Stimulated activated CD4-positive, alpha-beta T cell treated with anti-CD3 and anti-CD28 coated beads, Interleukin-4, amount 100 ng/mL, for 24 hours (primary cell): Measurements from ENCODE around the gene DDIAS.

Experiments used
- DNase-seq: peaks from one replicate; pipeline ENCODE4 v3.0.0-alpha.2; 2020

The DDIAS gene

GRCh38 chr11:82971519-82971946 lies 70.0 kb downstream of the DDIAS start:
- peak; percentile 30 for DNase-seq

DNA sequence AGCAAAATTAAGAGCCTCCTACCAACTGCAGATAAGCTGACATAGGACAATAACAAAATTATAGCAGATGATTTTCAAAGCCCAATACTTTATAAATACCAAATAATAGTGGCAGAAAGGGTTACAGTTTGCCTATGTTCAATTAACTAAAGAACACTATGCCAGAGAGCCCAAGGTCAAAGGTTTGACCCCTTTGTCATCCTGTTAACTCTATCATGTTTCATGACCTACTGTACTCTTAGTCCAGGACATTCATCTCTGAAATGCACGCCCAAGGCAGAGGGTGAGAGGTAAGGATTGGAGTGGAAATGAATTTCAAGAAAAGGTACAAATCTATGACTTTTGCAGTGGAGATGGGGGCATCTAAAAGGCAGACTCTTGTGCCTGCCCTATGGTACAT lies 70.6 kb downstream of the DDIAS start:
- DNase-seq = no peak

DNA sequence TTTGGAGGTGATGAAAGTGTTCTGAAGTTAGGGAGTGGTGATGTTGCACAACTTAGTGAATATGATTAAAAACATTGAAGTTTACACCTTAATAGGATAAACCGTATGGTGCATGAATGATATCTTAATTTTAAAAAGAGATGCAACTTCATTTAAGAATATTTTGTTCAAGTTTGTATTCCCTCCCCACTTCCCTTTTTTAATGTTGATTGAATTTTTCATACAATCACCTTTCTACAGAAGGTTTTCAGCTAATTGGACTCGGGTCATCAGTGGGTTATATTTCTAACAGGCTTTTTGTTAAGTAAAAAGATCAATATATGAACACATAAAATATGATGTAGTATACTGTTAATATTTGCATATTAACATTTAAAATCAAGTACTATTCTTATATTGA lies 72.6 kb downstream of the DDIAS start:
- no peak for DNase-seq

DNA sequence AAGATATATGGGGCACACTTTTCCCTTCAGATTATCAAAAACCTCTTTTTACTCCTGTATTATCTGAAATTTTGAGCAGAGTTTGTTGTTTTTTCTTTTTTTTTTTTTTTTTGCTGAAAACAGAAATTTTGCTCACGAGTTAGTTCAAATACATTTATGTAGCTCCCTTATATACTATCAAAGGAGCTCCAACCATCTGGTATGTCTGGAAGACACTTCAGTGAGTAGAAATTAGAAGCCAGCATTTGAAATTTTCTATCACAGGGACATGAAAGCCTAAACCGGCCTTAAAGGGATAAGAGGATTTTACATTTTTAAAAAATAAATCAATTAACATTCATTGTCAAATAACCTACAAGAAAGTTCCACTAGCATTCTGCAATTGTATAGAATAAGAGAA lies 73.3 kb downstream of the DDIAS start:
- no peak for DNase-seq

- no peak for DNase-seq
Measured at GRCh38 chr11:82975882-82976281, 74.3 kb downstream of the DDIAS start.

- no peak for DNase-seq
Measured at GRCh38 chr11:82976786-82977185, 75.2 kb downstream of the DDIAS start.

DNA sequence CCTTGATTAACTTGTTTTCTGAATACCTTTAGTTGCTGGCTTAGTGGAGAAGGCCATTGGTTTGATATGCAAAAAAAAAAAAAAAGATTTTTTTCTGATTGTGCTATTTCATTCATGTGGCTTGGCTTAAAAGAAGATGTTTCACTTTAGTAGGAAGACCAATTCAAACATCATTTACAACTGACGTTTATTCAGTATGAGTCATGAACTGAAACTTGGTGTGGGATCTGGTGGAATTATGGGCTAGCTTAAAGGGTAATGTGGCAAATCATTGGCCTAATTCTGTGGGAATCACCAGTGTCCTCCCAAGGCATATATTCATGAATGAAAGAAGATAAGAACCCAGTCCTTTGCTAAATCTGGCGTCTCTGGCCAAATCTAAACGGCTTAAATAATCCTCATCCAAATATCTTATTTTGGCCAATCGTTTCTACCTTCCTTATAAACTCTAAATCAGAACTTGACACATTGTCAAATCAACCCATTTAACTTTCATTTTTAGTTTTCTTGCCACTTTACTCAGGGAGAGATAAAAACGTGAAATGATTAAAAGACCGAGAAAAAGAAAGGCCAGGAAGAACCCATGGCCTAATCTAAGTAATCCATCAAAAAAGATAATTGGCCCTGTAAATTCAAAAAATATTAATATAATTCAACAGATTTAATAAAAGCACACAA lies 77.0 kb downstream of the DDIAS start:
- peak; percentile 30 for DNase-seq

GRCh38 chr11:82979824-82980223 lies 78.3 kb downstream of the DDIAS start:
- no peak for DNase-seq

DNA sequence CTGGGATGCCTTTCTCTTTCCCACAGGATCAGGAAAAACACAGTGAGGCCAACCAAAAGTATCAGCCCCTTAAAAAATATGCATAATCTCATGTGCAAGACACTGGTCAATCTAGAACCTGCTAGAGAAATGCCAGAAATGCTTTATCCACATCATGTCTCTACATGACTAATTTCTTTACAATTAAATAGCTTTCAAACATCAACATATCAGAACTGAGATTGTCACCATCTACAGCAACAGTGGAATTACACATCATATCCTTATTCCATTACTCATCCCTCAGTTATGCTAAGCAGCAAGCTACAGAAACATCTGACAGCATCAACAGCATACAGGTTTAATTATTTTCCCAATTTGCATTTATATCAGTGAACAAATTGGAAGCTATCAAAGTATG lies 78.8 kb downstream of the DDIAS start:
- DNase-seq = no peak

- DNase-seq = no peak
Measured at GRCh38 chr11:82980947-82981346, 79.4 kb downstream of the DDIAS start.

DNA sequence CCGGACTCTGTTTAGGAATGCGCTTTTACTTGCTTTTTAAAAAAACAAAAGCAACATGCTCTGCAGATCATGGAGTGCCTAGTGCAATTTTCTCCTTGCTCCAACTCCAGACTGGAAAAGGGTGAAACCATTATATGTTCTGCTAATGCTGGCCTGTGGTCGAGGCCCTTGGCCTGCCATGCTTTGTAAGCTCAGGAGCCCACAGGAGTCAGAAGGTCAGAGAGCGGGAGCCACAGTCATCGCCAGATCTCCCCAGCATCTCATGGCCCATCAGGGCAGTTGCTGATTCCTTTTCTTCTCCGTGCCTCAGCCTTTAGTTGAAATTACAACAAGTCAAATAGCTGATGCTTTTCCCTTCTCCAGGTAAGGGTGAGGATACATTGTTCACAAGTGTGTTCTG lies 80.3 kb downstream of the DDIAS start:
- DNase-seq = no peak
